Activated T-helper 1 cell treated with anti-CD3 and anti-CD28 coated beads, Interleukin-2, amount 50 U/mL, for 16 hours (primary cell): Measurements from ENCODE around the gene FAXC.
"Not testable (repeated sequence)": the region's sequence is repeated elsewhere in the genome, so short reads cannot be mapped to it uniquely, and the experiment has no call there.

ENCODE experiments used
- DNase-seq, 2 donors: peaks; one replicate each; pipeline ENCODE4 v3.0.0-alpha.2; 2020; ENCODE audit warnings: low read depth in 1 of 2, low spot score in 1 of 2

The FAXC gene

GRCh38 chr6:99287523-99287922 is 62.0 kb downstream of the FAXC start:
- DNase-seq = no peak

DNA sequence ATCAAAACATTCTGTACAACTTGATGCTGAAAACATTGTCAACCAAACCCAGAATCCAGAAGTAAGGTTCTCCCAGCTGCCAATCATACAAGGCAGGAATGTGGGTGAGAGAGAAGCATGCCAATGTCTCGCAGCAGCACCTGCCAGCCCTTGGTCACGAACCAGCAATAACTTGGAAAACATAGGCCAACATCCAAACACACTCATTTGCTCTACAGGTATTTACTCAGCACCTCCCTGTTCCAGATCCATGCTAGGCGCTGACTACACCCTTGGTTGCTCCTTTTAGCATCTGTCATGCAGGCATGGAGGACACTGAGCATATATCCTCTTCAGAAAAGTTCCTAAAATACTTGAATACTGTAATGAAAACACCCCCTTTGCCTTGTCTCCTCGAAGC is 63.6 kb downstream of the FAXC start:
- DNase-seq = no peak

- DNase-seq = no peak
Measured at GRCh38 chr6:99282479-99283062, 66.9 kb downstream of the FAXC start.

DNA sequence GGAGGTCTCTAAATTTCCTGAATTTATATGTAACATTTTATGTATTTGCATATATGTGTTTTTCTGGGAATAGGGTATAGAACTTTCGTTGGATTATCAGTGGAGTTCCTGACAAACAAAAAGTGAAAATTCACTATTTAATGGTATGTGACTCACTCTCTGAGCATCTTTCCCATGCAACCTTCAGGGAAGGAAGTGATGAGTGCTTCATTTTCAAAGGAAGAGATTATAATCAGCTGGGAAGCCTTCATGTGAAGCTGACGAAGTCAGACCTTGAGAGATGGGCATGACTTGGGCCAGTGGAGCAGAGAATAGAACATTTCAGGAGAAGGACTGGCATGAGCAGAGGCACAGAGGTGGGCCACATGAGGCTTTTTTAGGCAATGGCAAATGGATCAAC is 72.7 kb downstream of the FAXC start:
- no peak for DNase-seq

DNA sequence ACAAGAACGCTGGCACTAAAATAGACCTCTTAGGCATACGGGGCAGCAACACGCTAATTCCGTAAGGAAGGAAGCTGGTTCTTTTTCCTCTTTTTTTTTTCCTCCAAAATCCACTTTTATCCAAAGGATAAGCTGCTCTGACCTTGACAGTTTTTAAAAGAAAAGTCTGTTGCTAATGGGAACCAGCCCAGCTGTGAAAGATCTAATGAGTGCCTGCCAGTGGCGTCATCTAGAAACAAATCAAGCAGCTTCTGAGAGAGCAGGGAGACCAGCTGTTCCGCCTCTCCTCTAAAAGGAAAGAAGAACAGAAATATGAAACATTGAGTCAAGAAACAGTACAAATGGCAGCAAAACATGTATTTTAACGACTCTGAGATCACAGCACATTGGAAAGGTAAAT is 78.6 kb downstream of the FAXC start:
- DNase-seq = no peak

- no peak for DNase-seq
Measured at GRCh38 chr6:99270030-99270429, 79.4 kb downstream of the FAXC start.

DNA sequence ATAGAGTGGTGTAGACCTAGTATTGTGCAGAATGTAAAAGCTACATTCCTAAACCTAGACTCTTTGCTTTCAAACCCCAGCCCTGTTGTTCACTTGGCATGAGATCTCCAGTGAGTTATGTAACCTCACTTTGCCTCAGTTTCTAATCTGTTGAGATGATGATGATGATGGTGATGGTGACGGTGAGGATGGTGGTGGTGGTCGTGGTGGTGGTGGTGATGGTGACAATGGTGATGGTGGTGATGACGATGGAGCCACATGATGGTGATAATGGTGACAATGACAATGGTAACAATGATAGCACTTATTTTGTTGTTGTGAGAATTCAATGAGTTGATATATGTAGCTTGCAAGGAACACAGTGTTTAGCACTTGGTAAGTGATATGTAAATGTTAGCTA is 80.3 kb downstream of the FAXC start:
- no peak for DNase-seq

- DNase-seq = not testable (repeated sequence)
Measured at GRCh38 chr6:99266996-99267395, 82.5 kb downstream of the FAXC start.

GRCh38 chr6:99265447-99265846 is 84.0 kb downstream of the FAXC start:
- not testable (repeated sequence) for DNase-seq

GRCh38 chr6:99254616-99255550 is 94.6 kb downstream of the FAXC start:
- no peak for DNase-seq

DNA sequence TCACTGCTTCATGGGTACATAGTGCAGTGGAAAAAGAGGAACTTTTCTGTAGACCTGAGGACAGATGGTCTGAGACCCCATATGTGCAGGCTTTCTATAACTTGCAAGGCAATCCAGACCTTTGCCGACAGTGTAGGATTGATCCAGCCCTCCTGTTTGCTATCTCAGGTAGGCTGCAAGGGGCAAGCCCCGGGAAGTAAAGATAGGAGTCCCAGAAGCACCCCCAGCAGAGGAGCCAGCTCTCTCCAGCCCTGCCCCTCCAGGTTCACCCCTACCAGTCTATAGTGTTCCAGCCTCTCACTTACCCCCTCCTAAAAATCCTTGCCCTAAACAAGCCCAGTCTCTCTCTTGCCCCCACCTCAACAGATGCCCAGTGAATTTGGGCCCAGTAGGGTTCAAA is 96.2 kb downstream of the FAXC start:
- no peak for DNase-seq

DNA sequence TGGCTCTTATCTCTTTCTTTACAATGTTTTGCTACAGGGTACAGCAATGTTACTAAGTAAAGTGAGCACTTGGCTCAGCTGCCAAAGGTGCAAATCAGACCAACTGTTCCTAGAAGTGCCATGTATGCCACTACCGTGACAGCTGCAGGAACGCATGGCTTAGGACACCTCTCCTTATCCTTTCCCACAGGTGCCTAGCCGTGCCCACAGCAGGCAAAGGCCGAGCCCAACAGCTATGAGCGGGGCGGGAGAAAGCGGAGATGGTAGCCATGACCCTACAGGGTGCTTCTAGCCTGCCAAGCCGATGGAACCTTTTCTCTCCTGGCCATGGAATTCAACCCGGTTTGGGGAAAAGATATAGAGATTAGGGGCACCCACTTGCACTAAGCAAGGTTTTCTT is 97.1 kb downstream of the FAXC start:
- DNase-seq = no peak

DNA sequence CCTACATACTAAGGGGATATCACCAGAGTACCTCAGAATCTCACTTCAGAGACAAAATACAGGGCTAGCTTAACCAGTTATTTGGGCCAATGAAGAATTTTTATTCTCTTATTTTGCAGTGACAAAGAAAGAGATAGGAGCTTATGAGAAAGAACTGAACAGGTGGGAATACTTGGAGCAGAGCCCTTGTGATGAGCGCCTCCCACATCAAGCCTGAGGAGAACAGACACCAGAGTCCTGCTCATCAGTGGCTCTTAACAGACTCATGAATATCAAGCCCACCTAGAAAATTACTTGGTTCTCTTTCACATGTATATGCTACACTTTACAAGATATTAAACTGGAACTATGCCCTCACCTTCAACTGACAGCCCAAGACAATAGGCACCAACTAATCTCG is 99.0 kb downstream of the FAXC start:
- DNase-seq = no peak

- no peak for DNase-seq
Measured at GRCh38 chr6:99246602-99247001, 102.9 kb downstream of the FAXC start.

- no peak for DNase-seq
Measured at GRCh38 chr6:99241905-99242534, 107.5 kb downstream of the FAXC start.

GRCh38 chr6:99236010-99236409 is 113.5 kb downstream of the FAXC start:
- no peak for DNase-seq

GRCh38 chr6:99233219-99233618 is 116.3 kb downstream of the FAXC start:
- no peak for DNase-seq

DNA sequence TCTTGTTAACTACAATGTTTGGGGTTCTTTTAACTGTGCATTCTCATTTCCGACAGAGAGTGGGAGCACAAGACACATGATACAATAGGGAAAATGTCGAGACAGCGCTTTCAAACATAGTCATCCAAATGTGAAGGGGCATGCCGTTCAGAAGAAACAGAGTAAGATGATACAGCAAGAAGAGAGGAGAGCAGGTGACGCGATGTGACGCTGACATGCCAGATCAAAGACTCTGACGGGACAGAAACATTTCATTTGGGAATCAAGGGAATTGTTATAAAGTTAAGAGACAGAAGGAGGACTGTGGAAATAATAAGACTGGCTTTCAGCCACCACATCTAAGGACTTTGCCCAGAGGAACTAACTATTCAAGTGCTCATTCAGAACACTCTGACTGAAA is 117.4 kb downstream of the FAXC start:
- DNase-seq = no peak

DNA sequence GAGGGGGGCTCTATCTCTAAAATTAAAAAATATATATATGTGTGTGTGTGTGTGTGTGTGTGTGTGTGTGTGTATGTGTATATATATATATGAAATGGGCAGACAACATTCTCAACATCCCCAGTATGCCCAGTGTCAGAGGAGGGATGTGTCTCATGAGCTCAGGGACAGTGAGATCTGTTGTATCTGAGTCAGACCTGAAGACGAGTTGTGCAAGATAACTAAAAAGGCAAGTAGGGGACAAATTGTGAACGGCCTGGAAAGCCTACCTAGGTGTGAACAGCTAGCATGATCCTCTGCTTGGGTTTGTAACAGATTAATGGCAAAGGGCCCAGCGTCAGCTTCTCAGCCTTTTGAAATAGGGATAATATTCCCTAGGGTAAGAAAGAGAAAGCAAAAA is 124.3 kb downstream of the FAXC start:
- no peak for DNase-seq
